GM19193 (cell line): ENCODE results near the gene MTIF2.

Experiments used
- POLR2A ChIP-seq: IDR thresholded peaks from 4 replicates; pipeline ENCODE4 v1.6.1; 2011; ENCODE audit not compliant: insufficient read depth, insufficient read length; ENCODE audit errors: extremely low read depth

The MTIF2 gene

GRCh38 chr2:55268907-55269644, at the start of gene MTIF2:
TSS of gene MTIF2 (minus strand) at chr2:55269231. CDS start at chr2:55263858, 5,373 bp downstream.
- TF ChIP-seq POLR2A: peak; percentile 93

- no peak for TF ChIP-seq POLR2A
Measured at GRCh38 chr2:55314985-55315384, 46.0 kb upstream of the MTIF2 start.

GRCh38 chr2:55311444-55311870, 42.4 kb upstream of the MTIF2 start:
- TF ChIP-seq POLR2A: no peak

- no peak for TF ChIP-seq POLR2A
Measured at GRCh38 chr2:55309446-55309845, 40.4 kb upstream of the MTIF2 start.

- TF ChIP-seq POLR2A: no peak
Measured at GRCh38 chr2:55302241-55302640, 33.2 kb upstream of the MTIF2 start.

- no peak for TF ChIP-seq POLR2A
Measured at GRCh38 chr2:55301277-55301676, 32.2 kb upstream of the MTIF2 start.

- no peak for TF ChIP-seq POLR2A
Measured at GRCh38 chr2:55296393-55296792, 27.4 kb upstream of the MTIF2 start.

GRCh38 chr2:55283083-55283482, 14.1 kb upstream of the MTIF2 start:
- no peak for TF ChIP-seq POLR2A

- peak; percentile 94 for TF ChIP-seq POLR2A
Measured at GRCh38 chr2:55282110-55282917, 13.3 kb upstream of the MTIF2 start.

- TF ChIP-seq POLR2A: no peak
Measured at GRCh38 chr2:55277310-55277709, 8.3 kb upstream of the MTIF2 start.

- TF ChIP-seq POLR2A: no peak
Measured at GRCh38 chr2:55269645-55269990, 587 bp upstream of the MTIF2 start.

GRCh38 chr2:55268288-55268906, 634 bp downstream of the MTIF2 start:
- no peak for TF ChIP-seq POLR2A

GRCh38 chr2:55252832-55253231, 16.2 kb downstream of the MTIF2 start:
- no peak for TF ChIP-seq POLR2A

GRCh38 chr2:55247025-55247424, 22.0 kb downstream of the MTIF2 start:
- no peak for TF ChIP-seq POLR2A

GRCh38 chr2:55245411-55245810, 23.6 kb downstream of the MTIF2 start:
- TF ChIP-seq POLR2A: no peak
